Measurements from ENCODE around the gene ADAMTS7. TPM values are rescaled to one million over a fixed set of nuclear protein-coding genes. Genes with fewer than 3 reads are reported as not detected.

Gene ADAMTS7
- total and polyA plus RNA-seq, 2 of the 8 experiments (the other 6 are each of a cell fraction or from before 2014, with no cell fraction given), result 27.9 to 45.2 TPM

DNA sequence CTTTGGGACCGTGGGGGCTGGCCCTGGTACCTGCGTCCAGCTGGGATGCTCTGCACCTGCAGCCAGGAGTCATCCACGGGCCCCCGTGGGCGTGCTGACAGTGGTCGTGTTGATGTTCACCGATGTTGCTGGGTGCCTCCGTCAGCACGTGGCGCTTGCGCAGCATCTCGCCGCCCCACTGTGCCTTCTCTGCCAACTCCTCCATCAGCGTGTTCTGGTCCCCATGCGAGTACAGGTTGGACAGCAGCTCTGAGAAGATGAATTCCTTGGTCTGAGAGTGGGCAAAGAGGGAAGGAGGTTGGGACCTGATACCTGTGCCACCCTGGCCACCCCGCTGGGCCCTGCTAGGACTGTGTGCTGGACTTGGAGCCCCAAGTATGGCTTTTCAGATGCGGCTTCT is 61.4 kb downstream of the ADAMTS7 start:
- Histone ChIP-seq H3K4me3 (ENCODE audit: extremely low read depth in 1 of 4, insufficient read depth in 2 of 4, low read depth in 3 of 4, low read length in 4 of 4) (no peak overlapping the region), H2BK20ac (ENCODE audit: low read length) (no peak overlapping the region), H2BK5ac (ENCODE audit: low read depth, low read length) (no peak overlapping the region), H3K27ac (ENCODE audit: low read depth, low read length) (no peak overlapping the region), H3K23ac (ENCODE audit: insufficient read length) (no peak overlapping the region), H3K9me3 (ENCODE audit: insufficient read depth in 2 of 2, low read depth in 1 of 2, low read length in 1 of 2) (no peaks in the 10 kb centered on the region), H3K4me2 (ENCODE audit: insufficient read depth in 1 of 2, low read depth in 2 of 2, low read length in 2 of 2) (no peak overlapping the region), H3K18ac (ENCODE audit: extremely low read depth, low read length) (no peak overlapping the region), H3K27me3 (replicated peaks in 1 of 4; ENCODE audit: control insufficient read depth in 3 of 4, extremely low read depth in 1 of 4, insufficient read depth in 3 of 4, low read length in 3 of 4) (no peaks in the 10 kb centered on the region), H3K56ac (replicated peaks; ENCODE audit: insufficient read length, low read depth, low read length) (no peak overlapping the region), H3K79me2 (ENCODE audit: control insufficient read depth in 1 of 2, insufficient read depth in 2 of 2, low read length in 2 of 2) (no peaks in the 10 kb centered on the region), H2BK15ac (ENCODE audit: low read length) (no peak overlapping the region), H3K4ac (replicated peaks; ENCODE audit: insufficient read length, low read depth, low read length) (no peak overlapping the region), H3K9ac (replicated peaks in 1 of 4; ENCODE audit: extremely low read depth in 1 of 4, low read depth in 3 of 4, low read length in 3 of 4) (no peak overlapping the region), H3K4me1 (replicated peaks in 1 of 4; ENCODE audit: control insufficient read depth in 3 of 4, insufficient read depth in 4 of 4, low read length in 3 of 4) (no peaks in the 10 kb centered on the region), H3K14ac (ENCODE audit: insufficient read length) (no peak overlapping the region), H4K20me1 (replicated peaks in 1 of 2; ENCODE audit: control insufficient read depth in 1 of 2, insufficient read depth in 2 of 2, low read length in 2 of 2) (no peaks in the 10 kb centered on the region), H3K23me2 (ENCODE audit: low read depth, low read length) (no peaks in the 10 kb centered on the region), H3K79me1 (ENCODE audit: low read depth, low read length) (no peaks in the 10 kb centered on the region), H4K8ac (ENCODE audit: extremely low read depth, insufficient read depth, low read length) (no peak overlapping the region), H4K91ac (replicated peaks; ENCODE audit: insufficient read length, low read length) (no peak overlapping the region), H2AK5ac (ENCODE audit: low read depth, low read length) (no peak overlapping the region), H2AFZ (ENCODE audit: low read length) (no peak overlapping the region), H2BK12ac (ENCODE audit: low read depth, low read length) (no peak overlapping the region), H4K5ac (ENCODE audit: insufficient read length, low read depth, low read length) (no peak overlapping the region), H3K36me3 (ENCODE audit: control insufficient read depth in 2 of 4, insufficient read depth in 4 of 4, low read length in 3 of 4) (no peaks in the 10 kb centered on the region), H2BK120ac (replicated peaks; ENCODE audit: low read depth, low read length) (no peak overlapping the region)
- peak in 1 of 2 experiments; percentile 35 for DNase-seq (ENCODE audit: low read depth in 1 of 2, low spot score in 2 of 2)
- POLR2A ChIA-PET (ENCODE audit: partially characterized antibody), result no interaction called here
- 92% methylated on average over 17 of the region's 17 CpGs; no CpG with 5 or more reads in 1 of the 2 experiments for WGBS, 2 experiments (ENCODE audit: extremely low coverage in 1 of 2, insufficient coverage in 1 of 2, insufficient read length in 1 of 2, insufficient replicate concordance in 2 of 2, low coverage in 1 of 2, low lambda C conversion rate in 2 of 2, missing lambda C conversion rate in 1 of 2)
- CTCF ChIA-PET (ENCODE audit: partially characterized antibody), result interaction anchor here (0.6 to 13.9 kb wide), 9 partner anchors 10 to 130 kb away, joined by 3 to 82 read pairs (median 4); partner anchors contain the start of gene ADAMTS7
- no peak for FAIRE-seq
- TF ChIP-seq EGR1 (IDR thresholded peaks at IDR 0.05; ENCODE audit: borderline replicate concordance, low read depth, low read length) (no peak), EZH2 (IDR thresholded peaks at IDR 0.05; ENCODE audit: low read depth, low read length, severe bottlenecking) (no peak), RNF2 (IDR thresholded peaks at IDR 0.05; ENCODE audit: borderline replicate concordance, low read depth, low read length, missing control alignments, poor library complexity, severe bottlenecking) (no peak), SP2 (IDR thresholded peaks at IDR 0.05; ENCODE audit: low read length) (no peak), NRF1 (IDR thresholded peaks at IDR 0.05; ENCODE audit: low read depth, low read length) (no peak), BCL11A (IDR thresholded peaks at IDR 0.05; ENCODE audit: low read depth in 2 of 2, low read length in 2 of 2) (no peak), KDM1A (IDR thresholded peaks at IDR 0.05; ENCODE audit: borderline replicate concordance, low read length) (no peak), TCF12 (IDR thresholded peaks at IDR 0.05; ENCODE audit: low read depth, low read length) (no peak), NANOG (IDR thresholded peaks at IDR 0.05; ENCODE audit: insufficient read depth, low read depth, low read length, poor library complexity, severe bottlenecking) (no peak)

Measured in H1 (cell line).